OCI-LY7 (cell line): ENCODE results near the gene ATXN1.

Experiments used
- CTCF ChIP-seq: fragments of 200-600 bp; sonication (generic); conservative IDR thresholded peaks from 2 replicates; pipeline ENCODE4 v1.5.1; 2014; ENCODE audit warnings: mild to moderate bottlenecking, antibody characterized with exemption, low read length, moderate library complexity, mixed read lengths
- EZH2phosphoT487 ChIP-seq: fragments of 200-600 bp; sonication (generic); IDR thresholded peaks from 2 replicates; pipeline ENCODE4 v1.6.1; 2018; ENCODE audit warnings: low read depth, borderline replicate concordance, mild to moderate bottlenecking, mixed run types, antibody characterized with exemption, low read length, moderate library complexity, mixed read lengths

- no peak for TF ChIP-seq CTCF
- no peak for TF ChIP-seq EZH2phosphoT487
Observed at GRCh38 chr6:16329233-16329632, 432.0 kb downstream of the ATXN1 start.
